GM12878 (cell line): Measurements from ENCODE around the gene ARFGAP2.

Experiments used
- ATF7 ChIP-seq: fragments of 450-650 bp; IDR thresholded peaks from 2 replicates; pipeline ENCODE4 v1.6.1; 2016; ENCODE audit warnings: low read depth, mild to moderate bottlenecking
- CREM ChIP-seq: IDR thresholded peaks from 2 replicates; pipeline ENCODE4 v1.6.1; 2014; ENCODE audit warnings: antibody characterized with exemption, low read depth
- CTCF ChIP-seq, 3 experiments: IDR thresholded peaks in 2 of 3; conservative IDR thresholded peaks in 1 of 3; 2 replicates each; pipeline ENCODE4 v1.5.1; 2011; ENCODE audit warnings: low read depth in 3 of 3, low read length in 3 of 3, mild to moderate bottlenecking in 3 of 3, control low read depth in 2 of 3, moderate library complexity in 2 of 3, inconsistent platforms in 1 of 3, mixed read lengths in 1 of 3; ENCODE audit not compliant: control insufficient read depth in 2 of 3, insufficient read depth in 1 of 3; ENCODE audit errors: extremely low read depth in 1 of 3
- EP300 ChIP-seq, 2 experiments: fragments of 150-350 bp in 1 of 2; IDR thresholded peaks; 2 replicates each; pipeline ENCODE4 v1.6.1; 2011 to 2012; ENCODE audit warnings: low read depth in 2 of 2, low read length in 2 of 2, borderline replicate concordance in 1 of 2, improper control_type of control experiment in 1 of 2, inconsistent platforms in 1 of 2; ENCODE audit not compliant: control insufficient read depth in 1 of 2
- EZH2 ChIP-seq: IDR thresholded peaks from 2 replicates; pipeline ENCODE4 v1.6.1; 2012; ENCODE audit warnings: low read depth, mild to moderate bottlenecking, control low read depth, inconsistent platforms, low read length, borderline replicate concordance; ENCODE audit not compliant: control insufficient read depth
- NFYB ChIP-seq: IDR thresholded peaks from 2 replicates; pipeline ENCODE4 v1.6.1; 2011; ENCODE audit warnings: low read depth, mild to moderate bottlenecking, low read length, improper control_type of control experiment, moderate library complexity; ENCODE audit not compliant: insufficient read depth
- POLR2A ChIP-seq: IDR thresholded peaks from 2 replicates; pipeline ENCODE4 v1.6.1; 2011; ENCODE audit warnings: low read depth, mild to moderate bottlenecking, low read length
- POLR2AphosphoS5 ChIP-seq: IDR thresholded peaks from 2 replicates; pipeline ENCODE4 v1.6.1; 2011; ENCODE audit warnings: mild to moderate bottlenecking, low read length, inconsistent platforms
- RB1 ChIP-seq: fragments of 450-650 bp; formaldehyde crosslinking; IDR thresholded peaks from 2 replicates; pipeline ENCODE4 v1.6.1; 2017; ENCODE audit warnings: mild to moderate bottlenecking, borderline replicate concordance
- RCOR1 ChIP-seq: conservative IDR thresholded peaks from 2 replicates; pipeline ENCODE4 v1.6.1; 2012; ENCODE audit warnings: low read depth, low read length, improper control_type of control experiment
- REST ChIP-seq: IDR thresholded peaks from 2 replicates; pipeline ENCODE4 v1.6.1; 2012; ENCODE audit warnings: mild to moderate bottlenecking, low read depth, low read length
- RFX5 ChIP-seq: IDR thresholded peaks from 2 replicates; pipeline ENCODE4 v1.6.1; 2011; ENCODE audit warnings: low read depth, low read length, improper control_type of control experiment
- TCF7 ChIP-seq: IDR thresholded peaks from 2 replicates; pipeline ENCODE4 v1.6.1; 2014; ENCODE audit warnings: antibody characterized with exemption, borderline replicate concordance

- TF ChIP-seq ATF7 (no peak), TCF7 (no peak), RB1 (no peak), CTCF (IDR thresholded peaks at IDR 0.05 in 2 of 3, conservative IDR thresholded peaks at IDR 0.05 in 1 of 3; ENCODE audit: control insufficient read depth in 2 of 3, extremely low read depth in 1 of 3, insufficient read depth in 1 of 3, low read depth in 3 of 3, low read length in 3 of 3) (no peak), POLR2A (no peak), EZH2 (no peak), EP300 (IDR thresholded peaks at IDR 0.05; ENCODE audit: borderline replicate concordance in 1 of 2, control insufficient read depth in 1 of 2, low read depth in 2 of 2, low read length in 2 of 2) (no peak), NFYB (no peak), CREM (no peak), RCOR1 (no peak), REST (no peak), POLR2AphosphoS5 (no peak), RFX5 (no peak)
Measured at GRCh38 chr11:47155879-47156278, 20.8 kb downstream of the ARFGAP2 start.
